Lower lobe of right lung (tissue), 2 donors: Measurements from ENCODE around the gene DGUOK. TPM values are rescaled to one million over a fixed set of nuclear protein-coding genes. Genes with fewer than 3 reads are reported as not detected.

ENCODE experiments used
- ATAC-seq, 2 donors: fragments of 200-7000 bp; cut with Tn5 transposase; one replicate each; pipeline ENCODE4 v1.9.1; 2020 to 2022; ENCODE audit warnings: mild to moderate bottlenecking in 2 of 2, moderate library complexity in 2 of 2
- DNase-seq: peaks from one replicate; pipeline ENCODE4 v3.0.0-alpha.2; 2020
- H3K27ac ChIP-seq: fragments of 200-600 bp; one replicate; pipeline ENCODE4 v1.8.0; 2022
- H3K27me3 ChIP-seq: fragments of 200-600 bp; one replicate; pipeline ENCODE4 v1.8.0; 2022; ENCODE audit warnings: low read depth
- H3K36me3 ChIP-seq: fragments of 200-600 bp; one replicate; pipeline ENCODE4 v1.8.0; 2022; ENCODE audit warnings: mild to moderate bottlenecking
- H3K4me1 ChIP-seq: fragments of 200-600 bp; one replicate; pipeline ENCODE4 v1.8.0; 2022
- H3K4me3 ChIP-seq: fragments of 200-600 bp; one replicate; pipeline ENCODE4 v1.8.0; 2022; ENCODE audit warnings: mild to moderate bottlenecking
- H3K9me3 ChIP-seq: fragments of 200-600 bp; one replicate; pipeline ENCODE4 v1.8.0; 2022
- CTCF ChIP-seq: fragments of 200-600 bp; IDR thresholded peaks from one replicate; pipeline ENCODE4 v1.8.0; 2022; ENCODE audit warnings: antibody characterized with exemption, mild to moderate bottlenecking
- intact Hi-C: fragments of 100-400 bp; cut with DNase I; formaldehyde crosslinking; loops from one replicate; pipeline ENCODE4 v1.11.0; 2022
- total RNA-seq: library from RNA; stranded (reverse); fragmentation: NEBNext Ultra II Directional; extraction: Animal tissue kit (Norgen Biotek cat#: 25700); gene quantifications from one replicate; pipeline ENCODE4 v1.2.1, GENCODE V29; 2021
- donor health status: DM: no; HTN: yes; CAD: no; lungs with severe emphysema.

The DGUOK gene
- total RNA-seq, 1 donor from 2014 or later = 38.0 TPM

DNA sequence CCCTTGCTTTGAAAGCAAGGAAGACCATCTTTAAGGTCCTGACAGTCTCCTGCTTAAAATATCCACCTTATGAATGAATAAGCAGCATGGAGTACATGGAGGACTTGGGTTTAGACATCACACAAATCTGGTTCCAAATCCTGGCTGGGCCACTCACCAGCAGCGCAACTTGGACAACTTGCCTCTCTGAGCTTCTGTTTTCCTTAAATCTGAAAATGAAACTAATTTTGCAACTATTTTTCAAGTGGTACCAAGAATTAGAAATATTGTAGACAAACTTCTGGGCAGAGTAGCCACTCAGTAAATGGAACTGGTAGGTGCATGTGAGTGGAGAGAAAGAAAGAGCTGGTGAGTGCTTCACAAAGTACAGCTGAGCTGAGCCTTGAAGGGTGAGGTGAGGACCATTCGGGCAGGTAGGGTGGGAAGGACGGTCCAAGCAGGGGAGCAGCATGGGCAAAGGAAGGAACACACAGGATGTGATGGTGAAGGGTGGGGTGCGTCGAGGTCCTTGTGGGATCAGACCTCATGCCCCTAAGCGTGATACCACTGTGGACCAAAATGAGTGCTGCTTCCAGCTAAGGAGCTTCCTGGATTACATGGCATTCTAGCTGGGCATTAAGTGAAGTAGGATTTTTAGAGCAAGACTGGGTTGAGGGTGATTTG, 43.6 kb downstream of the DGUOK start:
- Histone ChIP-seq H3K4me1 (peaks cover 38% of the 10 kb centered on the region), H3K9me3 (no peaks in the 10 kb centered on the region), H3K27me3 (no peaks in the 10 kb centered on the region), H3K27ac (peak overlapping the region; percentile 74), H3K4me3 (no peak overlapping the region), H3K36me3 (no peaks in the 10 kb centered on the region)
- peak; percentile 52 to 66 for ATAC-seq
- intact Hi-C loops = no loop called here
- no peak for DNase-seq
- TF ChIP-seq CTCF = no peak

DNA sequence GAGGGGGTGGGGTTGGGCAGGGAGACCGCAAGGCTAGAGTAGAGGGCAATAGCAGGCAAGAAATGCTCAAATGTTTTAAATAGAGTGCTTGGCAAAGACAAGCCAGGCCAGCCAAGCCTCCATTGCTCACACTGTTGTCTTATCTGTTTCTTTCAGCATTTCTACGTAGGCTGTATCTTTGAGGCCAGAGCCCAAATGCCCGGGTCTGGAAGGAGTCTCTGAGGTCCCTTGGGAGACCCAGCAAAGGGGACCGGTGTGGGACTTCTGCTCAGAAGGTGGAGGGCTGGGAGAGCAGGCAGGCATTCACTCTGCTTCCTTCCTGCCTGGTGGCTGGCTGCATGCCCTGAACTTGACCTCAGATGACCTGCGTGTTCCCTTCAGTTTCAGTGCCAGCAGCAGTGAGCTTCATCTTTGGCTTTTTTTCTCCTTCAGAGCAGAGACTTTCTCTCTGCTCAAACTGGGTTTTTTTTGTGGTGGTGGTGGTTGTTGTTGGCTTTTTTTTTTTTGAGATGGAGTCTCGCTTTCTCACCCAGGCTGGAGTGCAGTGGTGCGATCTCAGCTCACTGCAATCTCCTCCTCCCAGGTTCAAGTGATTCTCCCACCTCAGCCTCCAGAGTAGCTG, 44.3 kb downstream of the DGUOK start:
- no peaks in the 10 kb centered on the region for H3K27me3 ChIP-seq
- H3K27ac ChIP-seq = peak overlapping the region; percentile 74
- DNase-seq (peak; percentile 88), ATAC-seq (peak; percentile 91 to 96)
- H3K4me1 ChIP-seq = peaks cover 38% of the 10 kb centered on the region
- H3K36me3 ChIP-seq = no peaks in the 10 kb centered on the region
- TF ChIP-seq CTCF = no peak
- H3K9me3 ChIP-seq = no peaks in the 10 kb centered on the region
- H3K4me3 ChIP-seq = peak overlapping the region; percentile 16
- intact Hi-C loops = no loop called here

- no peak for ATAC-seq
- Histone ChIP-seq H3K4me1 (peaks cover 38% of the 10 kb centered on the region), H3K9me3 (no peaks in the 10 kb centered on the region), H3K27ac (peak overlapping the region; percentile 74), H3K4me3 (no peak overlapping the region), H3K36me3 (no peaks in the 10 kb centered on the region), H3K27me3 (no peaks in the 10 kb centered on the region)
- DNase-seq = no peak
- no peak for TF ChIP-seq CTCF
- intact Hi-C loops = no loop called here
These were observed 45.0 kb downstream of the DGUOK start for GRCh38 chr2:73971722-73972121.

DNA sequence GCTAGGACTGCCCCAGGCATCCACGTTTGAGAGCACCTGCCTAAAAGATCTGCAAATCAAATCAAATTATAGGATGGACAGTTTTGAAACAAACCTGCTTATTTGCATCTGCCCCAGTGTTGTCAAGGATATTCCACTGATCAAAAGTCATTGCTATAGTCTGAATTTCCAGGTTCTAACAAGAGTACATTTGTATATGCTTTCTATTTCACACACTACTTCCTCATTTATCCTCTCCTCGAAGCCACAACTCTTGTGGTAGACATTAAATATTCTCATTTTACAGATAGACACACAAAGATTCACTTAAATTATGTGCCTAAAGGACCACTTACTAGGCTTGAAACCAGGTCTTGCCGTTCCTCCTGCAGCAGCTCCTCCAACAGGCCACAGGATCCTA, 46.2 kb downstream of the DGUOK start:
- ATAC-seq = no peak
- no peak overlapping the region for H3K4me3 ChIP-seq
- no peak for TF ChIP-seq CTCF
- no peak overlapping the region for H3K27ac ChIP-seq
- DNase-seq = no peak
- H3K9me3 ChIP-seq = no peaks in the 10 kb centered on the region
- intact Hi-C loops = no loop called here
- H3K4me1 ChIP-seq = peaks cover 38% of the 10 kb centered on the region
- no peaks in the 10 kb centered on the region for H3K36me3 ChIP-seq
- H3K27me3 ChIP-seq = no peaks in the 10 kb centered on the region

- Histone ChIP-seq H3K9me3 (no peaks in the 10 kb centered on the region), H3K27ac (no peak overlapping the region), H3K4me1 (peaks cover 44% of the 10 kb centered on the region), H3K27me3 (no peaks in the 10 kb centered on the region), H3K36me3 (no peaks in the 10 kb centered on the region), H3K4me3 (no peak overlapping the region)
- intact Hi-C loops = no loop called here
- no peak for TF ChIP-seq CTCF
- DNase-seq = no peak
- ATAC-seq = no peak
These were observed 49.1 kb downstream of the DGUOK start for GRCh38 chr2:73975731-73976130.
